ENCODE data around the gene SMIM27.
A peak's percentile ranks its signal among the peaks of the same experiment; 100 is the strongest.
"Not testable (repeated sequence)": the region's sequence is repeated elsewhere in the genome, so short reads cannot be mapped to it uniquely, and the experiment has no call there.

Gene SMIM27

DNA sequence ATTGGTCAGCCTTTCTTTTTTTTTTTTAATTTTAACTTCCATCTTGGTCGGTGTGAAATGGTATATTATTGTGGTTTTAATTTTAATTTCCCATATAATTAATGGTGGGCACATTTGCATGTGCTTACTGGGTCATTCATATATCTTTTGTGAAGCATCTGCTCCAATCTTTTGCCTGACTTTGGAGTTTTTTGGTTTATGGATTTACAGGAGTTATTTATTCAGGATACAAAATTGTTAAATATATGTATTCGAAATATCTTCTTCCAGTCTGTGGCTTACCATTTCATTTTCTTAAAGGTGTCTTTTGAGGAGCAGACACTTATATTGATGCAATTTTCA lies 25.4 kb upstream of the SMIM27 start:
- no peak for DNase-seq (ENCODE audit: extremely low spot score)
- ChIA-PET CTCF (interaction anchor here (0.6 to 2.8 kb wide), 5 partner anchors 11 to 540 kb away, joined by 3 to 18 read pairs (median 5); no protein-coding TSS in a partner anchor), POLR2A (interaction anchor here (1.4 kb wide), 2 partner anchors 25 to 142 kb away, joined by 3 to 7 read pairs; partner anchors contain the start of genes ACO1 and SMIM27)
- TF ChIP-seq ARNT (IDR thresholded peaks at IDR 0.05) (no peak), SUZ12 (IDR thresholded peaks at IDR 0.05) (no peak), BHLHE40 (IDR thresholded peaks at IDR 0.05; ENCODE audit: borderline replicate concordance) (no peak), LEF1 (IDR thresholded peaks at IDR 0.05; ENCODE audit: borderline replicate concordance) (no peak), CTBP1 (IDR thresholded peaks at IDR 0.05; ENCODE audit: borderline replicate concordance) (no peak), SP1 (IDR thresholded peaks at IDR 0.05) (no peak), ZNF384 (IDR thresholded peaks at IDR 0.05) (peak; percentile 77; the same call in 1 of the 2 replicates)

DNA sequence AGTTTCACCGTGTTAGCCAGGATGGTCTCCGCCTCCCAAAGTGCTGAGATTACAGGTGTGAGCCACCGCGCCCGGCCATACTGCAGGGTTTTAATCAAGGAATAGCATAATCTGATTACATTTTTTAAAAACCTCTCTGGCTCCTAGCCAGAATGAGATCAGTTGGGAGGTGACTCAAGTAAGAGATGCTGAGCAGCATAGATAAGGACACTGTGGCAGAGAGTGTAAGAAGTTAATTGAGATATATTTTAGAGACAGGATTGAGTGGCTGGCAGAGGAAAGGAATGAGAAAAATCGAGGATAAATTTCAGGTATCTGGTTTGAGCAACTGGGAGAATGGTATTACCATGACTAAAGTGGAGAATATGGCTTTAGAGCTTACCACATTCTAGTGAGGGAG lies 18.8 kb upstream of the SMIM27 start:
- CTCF ChIA-PET = no interaction called here
- TF ChIP-seq SUZ12 (IDR thresholded peaks at IDR 0.05) (no peak), FOXM1 (IDR thresholded peaks at IDR 0.05; ENCODE audit: borderline replicate concordance) (no peak), LEF1 (IDR thresholded peaks at IDR 0.05; ENCODE audit: borderline replicate concordance) (no peak), TARDBP (IDR thresholded peaks at IDR 0.05) (no peak), ELF4 (IDR thresholded peaks at IDR 0.05) (no peak), HDGF (IDR thresholded peaks at IDR 0.05; ENCODE audit: borderline replicate concordance) (no peak), CTBP1 (IDR thresholded peaks at IDR 0.05; ENCODE audit: borderline replicate concordance) (no peak), NFRKB (IDR thresholded peaks at IDR 0.05) (no peak), ARNT (IDR thresholded peaks at IDR 0.05) (no peak), L3MBTL2 (conservative IDR thresholded peaks at IDR 0.05) (no peak), SP1 (IDR thresholded peaks at IDR 0.05) (no peak), BHLHE40 (IDR thresholded peaks at IDR 0.05; ENCODE audit: borderline replicate concordance) (no peak), FOXK2 (IDR thresholded peaks at IDR 0.05) (no peak), FOXA1 (IDR thresholded peaks at IDR 0.05) (no peak), ZNF384 (IDR thresholded peaks at IDR 0.05) (no peak)
- TF ChIP-seq, protein P1, sequence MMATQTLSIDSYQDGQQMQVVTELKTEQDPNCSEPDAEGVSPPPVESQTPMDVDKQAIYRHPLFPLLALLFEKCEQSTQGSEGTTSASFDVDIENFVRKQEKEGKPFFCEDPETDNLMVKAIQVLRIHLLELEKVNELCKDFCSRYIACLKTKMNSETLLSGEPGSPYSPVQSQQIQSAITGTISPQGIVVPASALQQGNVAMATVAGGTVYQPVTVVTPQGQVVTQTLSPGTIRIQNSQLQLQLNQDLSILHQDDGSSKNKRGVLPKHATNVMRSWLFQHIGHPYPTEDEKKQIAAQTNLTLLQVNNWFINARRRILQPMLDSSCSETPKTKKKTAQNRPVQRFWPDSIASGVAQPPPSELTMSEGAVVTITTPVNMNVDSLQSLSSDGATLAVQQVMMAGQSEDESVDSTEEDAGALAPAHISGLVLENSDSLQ (IDR thresholded peaks at IDR 0.05) = no peak
- DNase-seq (ENCODE audit: extremely low spot score) = no peak
- POLR2A ChIA-PET = no interaction called here

DNA sequence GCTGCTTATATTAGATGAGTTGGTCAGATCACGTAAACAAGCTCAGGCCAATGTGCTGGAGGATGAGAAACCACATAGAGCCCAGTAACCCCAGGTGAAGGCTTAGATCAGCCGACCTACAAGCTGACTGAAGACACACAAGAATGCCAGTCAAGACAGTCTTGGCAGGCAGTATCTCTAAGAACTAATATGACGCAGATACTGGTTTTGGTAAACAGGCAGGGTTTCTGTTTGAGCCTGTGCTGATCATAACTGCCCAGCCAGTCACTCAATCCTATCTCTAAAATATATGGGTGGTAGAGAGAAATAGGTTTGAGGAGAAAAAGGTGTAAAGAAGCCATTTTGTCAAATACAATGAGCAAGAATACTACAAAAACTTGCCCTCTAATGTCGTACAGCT lies 18.3 kb upstream of the SMIM27 start:
- no peak for TF ChIP-seq ELF4 (IDR thresholded peaks at IDR 0.05)
- TF ChIP-seq, protein P1 (IDR thresholded peaks at IDR 0.05) = no peak
- TF ChIP-seq NFRKB (IDR thresholded peaks at IDR 0.05) = no peak
- TF ChIP-seq FOXM1 (IDR thresholded peaks at IDR 0.05; ENCODE audit: borderline replicate concordance) = no peak
- TF ChIP-seq ZNF384 (IDR thresholded peaks at IDR 0.05) = no peak
- TF ChIP-seq FOXK2 (IDR thresholded peaks at IDR 0.05) = no peak
- POLR2A ChIA-PET = no interaction called here
- DNase-seq (ENCODE audit: extremely low spot score) = no peak
- CTCF ChIA-PET = no interaction called here

DNA sequence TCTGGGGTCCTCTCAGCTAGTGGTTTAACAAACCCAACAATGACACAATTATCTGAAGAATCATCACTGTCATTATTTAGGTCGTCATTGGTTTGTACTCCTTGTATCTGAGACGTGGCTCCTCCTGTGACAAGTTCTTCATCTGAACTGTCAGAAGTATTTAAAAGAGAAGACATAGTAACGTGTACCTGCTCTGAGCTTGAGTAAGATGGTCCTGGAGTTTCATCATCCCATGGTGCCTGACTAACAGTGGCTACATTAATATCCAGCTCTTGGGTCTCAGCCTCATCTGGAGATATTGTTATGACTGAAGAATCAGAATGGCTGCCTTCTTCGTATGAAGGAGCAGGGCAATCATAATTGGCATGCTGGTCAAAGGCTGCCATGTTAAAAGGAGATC lies 9.1 kb upstream of the SMIM27 start:
- ChIA-PET CTCF (no interaction called here), POLR2A (no interaction called here)
- no peak for DNase-seq (ENCODE audit: extremely low spot score)

DNA sequence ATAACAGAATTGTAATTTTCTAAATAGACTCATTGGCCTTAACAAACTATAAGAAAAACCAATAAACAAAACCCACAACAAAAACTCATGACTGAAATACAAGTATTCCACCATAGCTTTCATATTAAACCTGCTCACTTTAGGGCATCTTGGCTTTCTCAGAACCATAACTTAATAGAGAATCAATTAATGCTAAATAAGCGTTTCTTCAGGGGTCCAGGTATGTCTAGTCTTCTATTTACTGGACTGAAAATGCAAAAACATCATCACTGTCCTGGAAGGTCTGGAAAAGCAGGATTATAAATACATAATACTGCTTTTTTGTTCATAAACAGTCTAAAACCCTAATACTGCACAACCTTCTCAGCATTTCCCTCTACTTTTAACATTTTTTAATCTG lies 6.2 kb upstream of the SMIM27 start:
- TF ChIP-seq FOXM1 (IDR thresholded peaks at IDR 0.05; ENCODE audit: borderline replicate concordance) (no peak), BHLHE40 (IDR thresholded peaks at IDR 0.05; ENCODE audit: borderline replicate concordance) (no peak), ARNT (IDR thresholded peaks at IDR 0.05) (no peak), CTBP1 (IDR thresholded peaks at IDR 0.05; ENCODE audit: borderline replicate concordance) (no peak), FOXK2 (IDR thresholded peaks at IDR 0.05) (no peak), LEF1 (IDR thresholded peaks at IDR 0.05; ENCODE audit: borderline replicate concordance) (no peak), ZNF384 (IDR thresholded peaks at IDR 0.05) (no peak), ELF4 (IDR thresholded peaks at IDR 0.05) (no peak), L3MBTL2 (conservative IDR thresholded peaks at IDR 0.05) (no peak), NFRKB (IDR thresholded peaks at IDR 0.05) (no peak), TARDBP (IDR thresholded peaks at IDR 0.05) (no peak), SUZ12 (IDR thresholded peaks at IDR 0.05) (no peak), FOXA1 (IDR thresholded peaks at IDR 0.05) (no peak), HDGF (IDR thresholded peaks at IDR 0.05; ENCODE audit: borderline replicate concordance) (no peak), SP1 (IDR thresholded peaks at IDR 0.05) (no peak)
- TF ChIP-seq, protein P1 (IDR thresholded peaks at IDR 0.05) = no peak
- POLR2A ChIA-PET = no interaction called here
- DNase-seq (ENCODE audit: extremely low spot score) = no peak
- CTCF ChIA-PET = no interaction called here

More for the DNA sequence above, 9.1 kb upstream of the SMIM27 start:
- TF ChIP-seq L3MBTL2 (conservative IDR thresholded peaks at IDR 0.05) (no peak), LEF1 (IDR thresholded peaks at IDR 0.05; ENCODE audit: borderline replicate concordance) (no peak), BHLHE40 (IDR thresholded peaks at IDR 0.05; ENCODE audit: borderline replicate concordance) (no peak), ZNF384 (IDR thresholded peaks at IDR 0.05) (no peak), ARNT (IDR thresholded peaks at IDR 0.05) (no peak), HDGF (IDR thresholded peaks at IDR 0.05; ENCODE audit: borderline replicate concordance) (no peak), FOXK2 (IDR thresholded peaks at IDR 0.05) (no peak), SP1 (IDR thresholded peaks at IDR 0.05) (no peak), NFRKB (IDR thresholded peaks at IDR 0.05) (no peak), TARDBP (IDR thresholded peaks at IDR 0.05) (no peak)
- TF ChIP-seq, protein P1 (IDR thresholded peaks at IDR 0.05) = no peak

DNA sequence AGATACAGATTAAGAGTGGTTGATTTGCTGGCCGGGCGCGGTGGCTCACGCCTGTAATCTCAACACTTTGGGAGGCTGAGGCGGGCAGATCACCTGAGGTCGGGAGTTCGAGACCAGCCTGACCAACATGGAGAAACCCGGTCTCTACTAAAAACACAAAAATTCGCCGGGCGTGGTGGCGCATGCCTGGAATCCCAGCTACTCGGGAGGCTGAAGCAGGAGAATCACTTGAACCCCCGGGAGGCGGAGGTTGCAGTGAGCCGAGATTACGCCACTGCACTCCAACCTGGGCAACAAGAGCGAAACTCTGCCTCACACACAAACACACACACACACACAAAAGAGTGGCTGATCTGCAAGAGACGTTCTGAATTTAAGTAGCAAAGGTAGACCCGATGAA lies 3.9 kb upstream of the SMIM27 start:
- POLR2A ChIA-PET; CTCF ChIA-PET; DNase-seq (ENCODE audit: extremely low spot score): not testable (repeated sequence)

Measured in HEK293T (cell line).